ENCODE data around the gene CAMK1G.
A peak's percentile ranks its signal among the peaks of the same experiment; 100 is the strongest.

Gene CAMK1G

GRCh38 chr1:209565759-209566678, 17.5 kb upstream of the CAMK1G start:
- DNase-seq: peak; percentile 12

- DNase-seq: no peak
Observed at GRCh38 chr1:209567698-209568175, 15.8 kb upstream of the CAMK1G start.

- DNase-seq: peak; percentile 63
Observed at GRCh38 chr1:209569455-209570207, 13.9 kb upstream of the CAMK1G start.

- no peak for DNase-seq
Observed at GRCh38 chr1:209570743-209571142, 12.8 kb upstream of the CAMK1G start.

- DNase-seq: peak; percentile 11
Observed at GRCh38 chr1:209576392-209577197, 6.9 kb upstream of the CAMK1G start.

GRCh38 chr1:209577346-209577745, 6.2 kb upstream of the CAMK1G start:
- no peak for DNase-seq

- no peak for DNase-seq
Observed at GRCh38 chr1:209580577-209580976, 2.9 kb upstream of the CAMK1G start.

GRCh38 chr1:209584231-209584672, 738 bp downstream of the CAMK1G start:
- no peak for DNase-seq

GRCh38 chr1:209585197-209585596, 1.7 kb downstream of the CAMK1G start:
- no peak for DNase-seq

- peak; percentile 8 for DNase-seq
Observed at GRCh38 chr1:209585672-209586071, 2.2 kb downstream of the CAMK1G start.

GRCh38 chr1:209586221-209586740, 2.8 kb downstream of the CAMK1G start:
- no peak for DNase-seq

GRCh38 chr1:209587789-209588188, 4.3 kb downstream of the CAMK1G start:
- DNase-seq: no peak

GRCh38 chr1:209589440-209589839, 5.9 kb downstream of the CAMK1G start:
- no peak for DNase-seq

- DNase-seq: no peak
Observed at GRCh38 chr1:209589863-209590262, 6.3 kb downstream of the CAMK1G start.

GRCh38 chr1:209590405-209590804, 6.9 kb downstream of the CAMK1G start:
- DNase-seq: no peak

- no peak for DNase-seq
Observed at GRCh38 chr1:209593747-209594146, 10.2 kb downstream of the CAMK1G start.

- DNase-seq: no peak
Observed at GRCh38 chr1:209594440-209594839, 10.9 kb downstream of the CAMK1G start.

- DNase-seq: no peak
Observed at GRCh38 chr1:209595028-209595427, 11.5 kb downstream of the CAMK1G start.

GRCh38 chr1:209595599-209596285, 12.2 kb downstream of the CAMK1G start:
- no peak for DNase-seq

- DNase-seq: no peak
Observed at GRCh38 chr1:209597499-209597898, 14.0 kb downstream of the CAMK1G start.

GRCh38 chr1:209598227-209598626, 14.7 kb downstream of the CAMK1G start:
- DNase-seq: no peak

GRCh38 chr1:209600541-209600940, 17.0 kb downstream of the CAMK1G start:
- DNase-seq: no peak
